Endometrial microvascular endothelial cells (primary cell): Measurements from ENCODE around the gene TLL2. TPM values are rescaled to one million over a fixed set of nuclear protein-coding genes. Genes with fewer than 3 reads are reported as not detected.

ENCODE experiments used
- in situ Hi-C: cut with HindIII; loops from 2 replicates; pipeline ENCODE4 v1.10.0; 2017; ENCODE audit warnings: low sequenced_read_pairs, low pct_unique_long_range_greater_than_20kb; ENCODE audit errors: inconsistent ontology term
- total RNA-seq: library from RNA; depleted of rRNA; stranded (reverse); fragments of >200 nt; gene quantifications from one replicate; pipeline ENCODE4 v1.2.3, GENCODE V29; 2015; ENCODE audit errors: inconsistent ontology term

The TLL2 gene
- total RNA-seq, 1 donor from 2014 or later = not detected

GRCh38 chr10:96346295-96346694 lies 167.4 kb downstream of the TLL2 start:
- in situ Hi-C loops = no loop called here

GRCh38 chr10:96345222-96345621 lies 168.5 kb downstream of the TLL2 start:
- in situ Hi-C loops = no loop called here

- in situ Hi-C loops = no loop called here
Measured at GRCh38 chr10:96344178-96344577, 169.5 kb downstream of the TLL2 start.

GRCh38 chr10:96342402-96342801 lies 171.3 kb downstream of the TLL2 start:
- in situ Hi-C loops = no loop called here

- in situ Hi-C loops = no loop called here
Measured at GRCh38 chr10:96341219-96342182, 172.2 kb downstream of the TLL2 start.

DNA sequence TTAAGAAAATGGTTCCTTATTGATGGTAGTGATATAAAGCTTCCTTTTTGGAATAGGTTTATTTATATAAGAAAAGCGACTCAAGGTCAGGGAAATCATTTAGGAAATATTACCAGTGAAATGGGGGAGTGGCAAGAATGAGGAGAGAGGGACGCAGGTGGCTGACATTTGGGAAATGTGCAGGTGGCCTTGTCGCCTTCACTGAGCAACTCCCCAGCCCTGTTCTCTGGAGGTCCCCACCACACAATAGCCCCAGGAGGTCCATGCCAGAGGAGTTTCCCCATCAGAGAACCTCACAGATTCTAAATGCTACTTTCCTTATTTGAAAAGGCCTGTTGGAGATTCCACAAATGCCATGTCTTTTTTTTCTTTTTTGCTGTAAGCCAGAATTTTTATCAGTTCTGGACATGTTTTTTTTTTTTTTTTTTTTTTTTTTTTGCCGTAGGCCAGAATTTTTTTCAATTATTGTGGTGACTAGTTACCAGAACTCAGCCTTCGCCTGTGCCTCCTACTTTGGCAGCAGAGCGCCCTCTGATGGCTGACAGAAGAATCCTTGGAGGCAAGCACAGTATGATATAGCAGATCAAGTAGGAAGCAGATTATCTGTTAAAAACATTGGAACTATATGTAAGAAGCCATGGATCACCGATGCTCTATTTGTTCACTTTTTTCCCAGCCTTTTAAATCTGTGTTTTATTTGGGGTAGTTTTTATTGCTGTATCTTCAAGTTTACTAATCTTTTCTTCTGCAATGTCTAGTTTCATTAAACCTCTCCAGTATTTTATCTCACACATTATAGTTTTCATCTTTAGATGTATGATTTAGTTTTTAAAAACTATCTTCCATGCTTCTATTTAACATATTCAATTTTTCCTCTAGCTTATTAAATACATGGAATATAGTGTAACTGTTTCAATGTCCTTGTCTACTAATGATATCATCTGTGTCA lies 173.5 kb downstream of the TLL2 start:
- in situ Hi-C loops = no loop called here

DNA sequence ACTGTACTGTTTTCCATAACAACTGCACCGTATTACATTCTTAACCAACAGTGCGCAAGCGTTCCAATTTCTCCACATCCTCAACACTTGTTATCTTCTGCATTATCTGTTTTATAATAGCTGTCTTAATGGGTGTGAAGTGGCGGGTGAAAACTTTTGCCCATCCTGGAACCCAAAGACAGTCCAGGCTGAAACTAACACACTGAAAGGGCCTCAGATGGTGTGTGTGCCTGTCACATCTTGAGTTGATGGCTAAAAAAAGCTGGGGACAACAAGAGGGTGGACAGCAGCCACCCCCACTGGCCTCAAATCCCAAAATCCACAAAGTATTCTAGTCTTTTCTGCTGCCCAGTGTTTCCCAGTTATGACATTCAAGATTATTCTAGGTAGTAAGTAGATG lies 174.3 kb downstream of the TLL2 start:
- in situ Hi-C loops = no loop called here

DNA sequence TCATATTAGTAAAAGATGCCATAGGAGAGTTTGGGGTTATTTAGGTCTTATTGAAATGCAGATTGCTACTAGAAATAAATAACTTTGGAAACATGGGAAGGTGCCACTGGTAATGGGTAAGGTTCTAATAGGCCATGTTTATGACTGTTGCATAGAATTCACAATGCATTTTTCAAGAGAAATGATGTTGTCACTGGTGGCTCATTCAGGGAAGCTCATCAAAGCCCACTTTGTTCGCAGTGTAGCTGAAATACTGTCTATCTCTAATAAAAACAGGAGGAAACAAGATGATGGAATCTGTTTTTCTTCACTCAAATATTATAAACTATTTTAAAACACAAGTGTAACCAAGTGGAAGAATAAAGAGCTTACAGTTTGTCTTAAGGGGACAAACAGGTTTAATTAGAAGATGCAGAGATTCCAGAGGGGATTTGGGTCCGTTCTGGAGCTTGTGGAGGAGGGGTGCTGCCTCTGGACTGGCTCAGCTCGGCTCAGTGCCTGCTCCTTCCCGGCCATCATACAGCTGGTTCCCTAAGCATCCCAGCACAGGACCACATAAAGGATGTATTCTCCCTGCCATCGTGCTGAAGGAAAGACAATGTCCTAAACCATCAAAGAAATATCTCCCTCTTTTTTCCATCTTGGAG lies 175.3 kb downstream of the TLL2 start:
- in situ Hi-C loops = no loop called here

- in situ Hi-C loops = no loop called here
Measured at GRCh38 chr10:96337106-96337505, 176.6 kb downstream of the TLL2 start.

DNA sequence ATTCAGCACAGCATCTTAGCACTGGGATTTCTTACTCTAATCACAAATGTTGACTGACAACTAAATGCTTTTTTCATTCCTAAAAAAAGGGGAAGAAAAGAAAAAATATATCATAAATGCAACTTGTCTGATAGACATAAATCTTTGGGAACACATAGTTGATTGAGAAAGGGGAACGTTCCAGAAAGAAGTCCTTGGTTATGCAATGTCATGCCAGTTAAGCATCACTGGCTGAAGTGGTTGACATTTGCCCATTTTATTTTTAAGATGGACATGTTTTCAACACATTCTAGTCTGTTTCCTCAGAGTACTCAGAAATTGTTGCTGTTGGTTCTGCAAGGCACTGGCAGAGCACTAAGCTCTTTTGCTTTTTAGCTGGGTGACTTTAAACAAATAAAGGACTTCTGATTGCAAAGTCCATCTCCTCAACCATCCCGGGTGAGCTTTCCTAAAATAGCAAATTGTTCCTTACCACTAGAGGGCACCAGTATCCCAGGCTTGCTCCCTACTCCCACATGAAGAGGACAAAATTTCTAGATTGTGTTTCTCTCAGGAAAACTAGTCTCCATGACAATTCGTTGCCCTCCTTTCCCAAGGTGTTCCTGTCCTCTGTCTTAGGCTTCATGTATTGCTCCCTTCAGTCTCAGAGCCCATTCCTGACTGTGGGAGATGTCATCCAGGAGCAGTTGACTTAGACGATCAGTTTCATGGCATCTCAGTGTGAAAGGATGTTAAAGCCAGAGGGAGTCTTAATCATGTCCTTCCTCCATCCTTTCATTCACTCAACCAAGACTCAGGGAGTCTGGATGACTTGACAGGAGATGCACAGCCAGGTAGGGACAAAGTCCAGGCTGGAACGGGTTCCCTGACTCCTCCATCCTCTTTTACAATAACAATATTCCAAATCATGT lies 178.9 kb downstream of the TLL2 start:
- in situ Hi-C loops = no loop called here

GRCh38 chr10:96333101-96333500 lies 180.6 kb downstream of the TLL2 start:
- in situ Hi-C loops = no loop called here

GRCh38 chr10:96327462-96327861 lies 186.3 kb downstream of the TLL2 start:
- in situ Hi-C loops = no loop called here

DNA sequence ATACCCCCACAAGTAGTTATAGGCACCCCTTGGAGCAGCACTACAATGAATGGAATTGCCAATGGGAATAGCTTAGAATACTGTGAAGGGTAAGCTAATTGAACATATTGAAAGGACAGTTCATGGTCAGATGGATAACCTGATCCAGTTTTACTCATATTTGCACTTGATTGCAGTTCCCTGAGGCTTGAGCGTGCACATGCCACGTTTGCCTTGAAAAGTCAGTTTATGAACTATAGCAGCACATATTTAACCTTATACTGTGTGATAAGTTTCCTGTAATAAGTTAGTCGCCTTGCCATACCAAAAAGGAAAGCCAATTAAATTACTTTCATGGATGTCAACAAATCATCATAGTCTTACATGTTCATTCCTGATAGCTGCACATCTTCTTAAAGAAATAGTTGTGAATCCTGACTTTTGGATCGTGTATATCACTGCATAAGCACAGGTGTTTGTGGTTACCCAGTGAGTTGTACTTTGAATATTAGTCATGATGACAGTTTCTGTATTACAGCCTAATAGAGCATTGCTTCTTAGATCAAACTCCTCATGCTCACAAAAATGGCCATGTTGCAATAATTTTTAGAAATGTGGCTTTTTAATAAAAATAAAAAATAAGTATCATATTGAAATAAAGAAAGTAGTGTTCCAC lies 187.9 kb downstream of the TLL2 start:
- in situ Hi-C loops = no loop called here

DNA sequence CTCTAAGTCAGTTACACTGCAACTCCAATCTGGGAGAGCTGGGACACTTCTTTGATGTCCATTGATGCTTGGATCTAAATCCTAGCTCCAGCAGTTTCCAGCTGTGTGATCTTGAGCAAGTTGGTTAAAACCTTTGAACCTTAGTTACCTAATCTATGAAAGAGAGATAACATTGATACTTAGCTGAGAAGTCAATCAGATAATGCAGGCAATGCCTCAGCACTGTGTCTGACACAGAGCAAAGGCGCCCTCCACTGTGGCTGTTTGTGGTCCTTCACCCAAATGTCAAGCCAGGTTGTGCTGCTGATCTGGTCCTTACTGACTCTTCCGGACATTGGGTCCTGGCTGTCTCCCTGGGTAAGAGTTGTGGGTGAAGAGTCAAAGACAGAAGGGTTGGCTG lies 189.3 kb downstream of the TLL2 start:
- in situ Hi-C loops = no loop called here

DNA sequence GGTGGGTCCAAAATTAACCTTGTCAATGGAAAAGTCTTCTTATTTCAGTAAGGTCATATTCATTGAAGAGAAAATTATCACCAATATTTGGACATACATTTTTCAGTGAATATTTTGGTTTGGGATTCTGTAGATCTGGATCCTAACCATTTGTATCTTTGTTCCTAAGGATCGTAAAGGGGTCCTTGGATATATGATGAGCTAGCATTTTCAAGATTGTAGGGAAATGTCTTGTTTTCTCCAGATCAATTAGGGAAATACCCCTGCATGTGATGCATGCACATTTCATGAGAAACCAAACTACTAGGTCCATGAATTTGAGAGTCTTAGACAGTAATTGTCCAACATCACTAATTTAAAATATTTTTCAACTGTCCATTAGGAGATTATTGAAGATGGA lies 191.5 kb downstream of the TLL2 start:
- in situ Hi-C loops = no loop called here

DNA sequence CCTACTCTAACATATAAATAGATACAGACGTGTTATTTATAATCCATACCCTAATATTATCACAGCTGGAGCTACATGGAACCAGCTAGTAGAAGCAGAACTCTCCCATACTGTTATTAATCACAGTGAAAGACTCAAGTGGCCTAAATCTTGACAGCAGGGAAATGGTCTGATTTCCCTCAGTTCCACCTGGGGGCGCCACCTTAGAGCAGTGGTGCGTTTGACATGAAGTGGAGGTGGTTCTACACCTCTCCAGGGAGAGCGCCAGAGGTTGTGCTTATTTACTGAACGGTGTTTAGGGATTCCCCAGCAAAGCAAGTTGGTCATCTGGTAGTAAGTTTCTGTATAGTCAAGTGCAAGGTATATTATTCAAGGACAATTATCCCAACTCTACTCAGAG lies 191.9 kb downstream of the TLL2 start:
- in situ Hi-C loops = no loop called here

GRCh38 chr10:96319754-96320474 lies 193.8 kb downstream of the TLL2 start:
- in situ Hi-C loops = no loop called here
